ENCODE results near the gene USP47. TPM values are rescaled to one million over a fixed set of nuclear protein-coding genes. Genes with fewer than 3 reads are reported as not detected.

USP47 gene
- total and polyA plus RNA-seq, 2 of the 8 experiments (the other 6 are each of a cell fraction or from before 2014, with no cell fraction given), result 4.2 to 21.3 TPM

DNA sequence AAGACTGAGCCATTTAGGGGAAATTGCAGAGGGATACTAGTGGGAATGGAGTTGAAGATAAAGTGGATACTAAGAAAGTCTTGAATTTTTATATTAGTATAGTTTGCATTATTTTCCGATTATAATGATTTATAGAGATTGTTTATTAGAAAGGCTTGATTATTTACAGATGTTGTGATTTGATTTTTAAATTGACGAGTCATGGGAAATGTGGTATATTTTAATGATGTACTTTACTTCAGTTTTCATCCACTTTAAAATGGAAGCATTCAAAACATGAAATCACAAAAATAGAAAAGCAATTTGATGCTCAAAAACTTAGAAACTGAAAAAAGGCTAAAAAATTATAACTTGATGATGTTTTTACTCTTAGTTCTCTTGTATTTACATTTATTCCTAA is 21.2 kb downstream of the USP47 start:
- Histone ChIP-seq H3K27ac (ENCODE audit: low read depth, low read length) (no peak overlapping the region), H3K4me3 (ENCODE audit: extremely low read depth in 1 of 4, insufficient read depth in 2 of 4, low read depth in 3 of 4, low read length in 4 of 4) (no peak overlapping the region), H3K36me3 (ENCODE audit: control insufficient read depth in 2 of 4, insufficient read depth in 4 of 4, low read length in 3 of 4) (no peaks in the 10 kb centered on the region; a peak in 1 of 8 replicates), H4K5ac (ENCODE audit: insufficient read length, low read depth, low read length) (no peak overlapping the region), H4K8ac (ENCODE audit: extremely low read depth, insufficient read depth, low read length) (no peak overlapping the region), H3K4ac (replicated peaks; ENCODE audit: insufficient read length, low read depth, low read length) (no peak overlapping the region), H2BK120ac (replicated peaks; ENCODE audit: low read depth, low read length) (no peak overlapping the region), H3K23ac (ENCODE audit: insufficient read length) (no peak overlapping the region), H3K79me1 (ENCODE audit: low read depth, low read length) (no peaks in the 10 kb centered on the region; the same call in 1 of the 2 replicates), H2AK5ac (ENCODE audit: low read depth, low read length) (no peak overlapping the region), H3K23me2 (ENCODE audit: low read depth, low read length) (no peaks in the 10 kb centered on the region), H3K4me2 (ENCODE audit: insufficient read depth in 1 of 2, low read depth in 2 of 2, low read length in 2 of 2) (no peak overlapping the region), H3K18ac (ENCODE audit: extremely low read depth, low read length) (no peak overlapping the region), H2AFZ (ENCODE audit: low read length) (no peak overlapping the region), H2BK15ac (ENCODE audit: low read length) (no peak overlapping the region), H4K91ac (replicated peaks; ENCODE audit: insufficient read length, low read length) (no peak overlapping the region), H4K20me1 (replicated peaks in 1 of 2; ENCODE audit: control insufficient read depth in 1 of 2, insufficient read depth in 2 of 2, low read length in 2 of 2) (no peaks in the 10 kb centered on the region), H3K14ac (ENCODE audit: insufficient read length) (no peak overlapping the region), H3K9me3 (ENCODE audit: insufficient read depth in 2 of 2, low read depth in 1 of 2, low read length in 1 of 2) (peaks cover 4% of the 10 kb centered on the region in 2 experiments; a peak in 3 of 4 replicates), H2BK5ac (ENCODE audit: low read depth, low read length) (no peak overlapping the region), H2BK12ac (ENCODE audit: low read depth, low read length) (no peak overlapping the region), H3K4me1 (replicated peaks in 1 of 4; ENCODE audit: control insufficient read depth in 3 of 4, insufficient read depth in 4 of 4, low read length in 3 of 4) (peaks cover 0 to 5% (median under 1%) of the 10 kb centered on the region in 4 experiments; a peak in 3 of 7 replicates), H2BK20ac (ENCODE audit: low read length) (no peak overlapping the region), H3K79me2 (ENCODE audit: control insufficient read depth in 1 of 2, insufficient read depth in 2 of 2, low read length in 2 of 2) (peaks cover 0 to 97% of the 10 kb centered on the region in 2 experiments; a peak in 3 of 4 replicates), H3K27me3 (replicated peaks in 1 of 4; ENCODE audit: control insufficient read depth in 3 of 4, extremely low read depth in 1 of 4, insufficient read depth in 3 of 4, low read length in 3 of 4) (no peaks in the 10 kb centered on the region), H3K56ac (replicated peaks; ENCODE audit: insufficient read length, low read depth, low read length) (no peak overlapping the region), H3K9ac (replicated peaks in 1 of 4; ENCODE audit: extremely low read depth in 1 of 4, low read depth in 3 of 4, low read length in 3 of 4) (no peak overlapping the region)
- WGBS, 2 experiments (ENCODE audit: extremely low coverage in 1 of 2, insufficient coverage in 1 of 2, insufficient read length in 1 of 2, insufficient replicate concordance in 2 of 2, low coverage in 1 of 2, low lambda C conversion rate in 2 of 2, missing lambda C conversion rate in 1 of 2), result 91 to 100% methylated on average over 1 to 2 of the region's 2 CpGs
- no peak for FAIRE-seq
- DNase-seq (ENCODE audit: low read depth in 1 of 2, low spot score in 2 of 2), result no peak
- ChIA-PET POLR2A (ENCODE audit: partially characterized antibody) (no interaction called here), CTCF (ENCODE audit: partially characterized antibody) (no interaction called here)
- TF ChIP-seq POLR2A (IDR thresholded peaks at IDR 0.05; ENCODE audit: control extremely low read depth in 1 of 2, low read depth in 2 of 2, low read length in 2 of 2) (no peak), POLR2AphosphoS5 (IDR thresholded peaks at IDR 0.05; ENCODE audit: low read depth, low read length) (no peak), TEAD4 (IDR thresholded peaks at IDR 0.05; ENCODE audit: low read depth, low read length) (no peak), RAD21 (IDR thresholded peaks at IDR 0.05 in 1 of 2, conservative IDR thresholded peaks at IDR 0.05 in 1 of 2; ENCODE audit: low read depth in 2 of 2, low read length in 2 of 2) (no peak), KDM4A (IDR thresholded peaks at IDR 0.05; ENCODE audit: low read depth, low read length, severe bottlenecking) (no peak), TCF12 (IDR thresholded peaks at IDR 0.05; ENCODE audit: low read depth, low read length) (no peak), JUND (IDR thresholded peaks at IDR 0.05; ENCODE audit: low read length) (no peak), EGR1 (IDR thresholded peaks at IDR 0.05; ENCODE audit: borderline replicate concordance, low read depth, low read length) (no peak), RXRA (IDR thresholded peaks at IDR 0.05; ENCODE audit: insufficient read depth, low read depth, low read length) (no peak), CREB1 (IDR thresholded peaks at IDR 0.05) (no peak), SP2 (IDR thresholded peaks at IDR 0.05; ENCODE audit: low read length) (no peak)
- TF ChIP-seq, protein P1, sequence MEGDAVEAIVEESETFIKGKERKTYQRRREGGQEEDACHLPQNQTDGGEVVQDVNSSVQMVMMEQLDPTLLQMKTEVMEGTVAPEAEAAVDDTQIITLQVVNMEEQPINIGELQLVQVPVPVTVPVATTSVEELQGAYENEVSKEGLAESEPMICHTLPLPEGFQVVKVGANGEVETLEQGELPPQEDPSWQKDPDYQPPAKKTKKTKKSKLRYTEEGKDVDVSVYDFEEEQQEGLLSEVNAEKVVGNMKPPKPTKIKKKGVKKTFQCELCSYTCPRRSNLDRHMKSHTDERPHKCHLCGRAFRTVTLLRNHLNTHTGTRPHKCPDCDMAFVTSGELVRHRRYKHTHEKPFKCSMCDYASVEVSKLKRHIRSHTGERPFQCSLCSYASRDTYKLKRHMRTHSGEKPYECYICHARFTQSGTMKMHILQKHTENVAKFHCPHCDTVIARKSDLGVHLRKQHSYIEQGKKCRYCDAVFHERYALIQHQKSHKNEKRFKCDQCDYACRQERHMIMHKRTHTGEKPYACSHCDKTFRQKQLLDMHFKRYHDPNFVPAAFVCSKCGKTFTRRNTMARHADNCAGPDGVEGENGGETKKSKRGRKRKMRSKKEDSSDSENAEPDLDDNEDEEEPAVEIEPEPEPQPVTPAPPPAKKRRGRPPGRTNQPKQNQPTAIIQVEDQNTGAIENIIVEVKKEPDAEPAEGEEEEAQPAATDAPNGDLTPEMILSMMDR (IDR thresholded peaks at IDR 0.05; ENCODE audit: control extremely low read depth in 1 of 3, insufficient read depth in 1 of 3, low read depth in 1 of 3, low read length in 3 of 3), result no peak
